ENCODE results near the gene AP1G1.
"Not testable (repeated sequence)": the region's sequence is repeated elsewhere in the genome, so short reads cannot be mapped to it uniquely, and the experiment has no call there.

GRCh38 chr16:71832112-71832511, 23.5 kb upstream of the AP1G1 start:
- TF ChIP-seq POLR2A (IDR thresholded peaks at IDR 0.05; ENCODE audit: low read length); GATA1 (IDR thresholded peaks at IDR 0.05; ENCODE audit: low read depth, low read length): not testable (repeated sequence)

Data from erythroblast (primary cell).